Body of pancreas (tissue), 4 donors: ENCODE results near the gene HTR1B. TPM values are rescaled to one million over a fixed set of nuclear protein-coding genes. Genes with fewer than 3 reads are reported as not detected.

Experiments
- ATAC-seq: fragments of 150-250 bp; one replicate; pipeline ENCODE4 v1.9.1; 2016
- DNase-seq, 4 donors: peaks; one replicate each; pipeline ENCODE4 v3.0.0-alpha.2; 2019
- H3K27ac ChIP-seq, 4 donors: fragments of 200-600 bp; sonication (generic); 1 replicate in 3 of 4; 2 replicates in 1 of 4; pipeline versions ENCODE4 v1.5.1 to v1.6.1; 2016 to 2019; ENCODE audit warnings: mild to moderate bottlenecking in 1 of 4, mixed read lengths in 1 of 4, moderate library complexity in 1 of 4
- H3K27me3 ChIP-seq, 2 donors: fragments of 200-600 bp; sonication (generic); one replicate each; pipeline ENCODE4 v1.6.0; 2016; ENCODE audit warnings: mild to moderate bottlenecking in 1 of 2
- H3K36me3 ChIP-seq, 2 donors: fragments of 200-600 bp; sonication (generic); replicated peaks in 1 of 2; 2 replicates each; pipeline ENCODE4 v1.5.1; 2016; ENCODE audit warnings: low read depth in 2 of 2; ENCODE audit not compliant: insufficient read depth in 1 of 2
- H3K4me1 ChIP-seq: fragments of 200-600 bp; sonication (generic); one replicate; pipeline ENCODE4 v1.6.0; 2016
- H3K4me3 ChIP-seq, 2 donors: fragments of 200-600 bp; sonication (generic); 1 replicate in 1 of 2; 2 replicates in 1 of 2; pipeline ENCODE4 v1.5.1; 2016 to 2019
- H3K9me3 ChIP-seq, 3 donors: fragments of 200-600 bp; sonication (generic); 1 replicate in 2 of 3; 2 replicates in 1 of 3; pipeline ENCODE4 v1.5.1; 2016
- CTCF ChIP-seq, 7 experiments: fragments of 450-650 bp in 4 of 7; fragments of 200-600 bp in 3 of 7; sonication (generic) in 3 of 7; IDR thresholded peaks; one replicate each; pipeline ENCODE4 v1.5.1; 2016 to 2019; ENCODE audit warnings: antibody characterized with exemption in 7 of 7
- POLR2A ChIP-seq, 3 donors: fragments of 450-650 bp; IDR thresholded peaks; one replicate each; pipeline ENCODE4 v1.6.1; 2016; ENCODE audit warnings: antibody characterized with exemption in 3 of 3, mild to moderate bottlenecking in 2 of 3
- WGBS, 2 donors: methylation state at CpG; one replicate each; pipeline ENCODE4 v1.1.5; 2017; 5-methylcytosine and 5-hydroxymethylcytosine counted together
- intact Hi-C: fragments of 100-400 bp; cut with DNase I; formaldehyde crosslinking; loops from one replicate; pipeline ENCODE4 v1.15.1; 2023
- total RNA-seq, 2 donors: library from RNA; depleted of rRNA; stranded (reverse); fragments of >200 nt; gene quantifications; one replicate each; pipeline ENCODE4 v1.1.0, GENCODE V29; 2016

The HTR1B gene
- total RNA-seq, 2 donors from 2014 or later = 0.52 TPM; not detected in 1

- no peak overlapping the region for H3K4me3 ChIP-seq
- intact Hi-C loops = no loop called here
- H3K36me3 ChIP-seq = no peaks in the 10 kb centered on the region
- no peak for DNase-seq
- no peaks in the 10 kb centered on the region for H3K27me3 ChIP-seq
- 25 to 35% methylated on average over 1 of the region's 1 CpG for WGBS, 2 donors
- no peak for ATAC-seq
- H3K27ac ChIP-seq = no peak overlapping the region
- no peaks in the 10 kb centered on the region for H3K4me1 ChIP-seq
- H3K9me3 ChIP-seq = no peaks in the 10 kb centered on the region
- no peak for TF ChIP-seq CTCF (IDR thresholded peaks at IDR 0.05)
- TF ChIP-seq POLR2A (IDR thresholded peaks at IDR 0.05) = no peak
Observed at GRCh38 chr6:77487808-77488425, 24.6 kb upstream of the HTR1B start.

GRCh38 chr6:77482981-77483380 is 19.7 kb upstream of the HTR1B start:
- no peak overlapping the region for H3K27ac ChIP-seq
- H3K36me3 ChIP-seq = no peaks in the 10 kb centered on the region
- H3K4me1 ChIP-seq = no peaks in the 10 kb centered on the region
- DNase-seq = no peak
- H3K4me3 ChIP-seq = no peak overlapping the region
- ATAC-seq = no peak
- TF ChIP-seq POLR2A (IDR thresholded peaks at IDR 0.05) (no peak), CTCF (IDR thresholded peaks at IDR 0.05) (no peak)
- intact Hi-C loops = no loop called here
- H3K9me3 ChIP-seq = no peaks in the 10 kb centered on the region
- 23 to 42% methylated on average over 1 of the region's 1 CpG for WGBS, 2 donors
- H3K27me3 ChIP-seq = no peaks in the 10 kb centered on the region

DNA sequence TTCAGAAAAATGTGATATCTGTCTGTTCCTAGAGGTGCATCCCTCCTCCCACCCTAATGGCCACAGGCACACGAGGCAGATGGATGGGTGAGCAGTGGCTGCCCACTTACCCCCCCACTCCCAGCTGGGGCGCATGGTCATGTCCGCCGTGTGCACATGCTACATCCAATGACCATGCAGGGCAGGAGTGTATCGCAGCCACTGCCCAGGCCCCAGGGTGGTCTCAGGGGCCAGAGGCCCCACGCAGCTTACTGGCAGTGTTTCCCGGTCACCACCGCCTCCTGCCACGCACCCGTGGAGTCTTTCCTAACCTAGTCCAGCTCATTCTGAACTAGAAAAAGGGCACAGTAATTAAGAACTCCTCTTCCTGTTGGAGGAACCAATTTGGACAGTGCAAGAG is 11.7 kb upstream of the HTR1B start:
- DNase-seq (no peak), ATAC-seq (no peak)
- TF ChIP-seq POLR2A (IDR thresholded peaks at IDR 0.05) (no peak), CTCF (IDR thresholded peaks at IDR 0.05) (no peak)
- no peak overlapping the region for H3K4me3 ChIP-seq
- WGBS, 2 donors = 88 to 93% methylated on average over 7 to 10 of the region's 10 CpGs
- H3K9me3 ChIP-seq = no peaks in the 10 kb centered on the region
- no peaks in the 10 kb centered on the region for H3K27me3 ChIP-seq
- no peaks in the 10 kb centered on the region for H3K36me3 ChIP-seq
- H3K4me1 ChIP-seq = no peaks in the 10 kb centered on the region
- no peak overlapping the region for H3K27ac ChIP-seq
- intact Hi-C loops = no loop called here

- Histone ChIP-seq H3K36me3 (no peaks in the 10 kb centered on the region), H3K27me3 (no peaks in the 10 kb centered on the region), H3K4me1 (no peaks in the 10 kb centered on the region), H3K9me3 (no peaks in the 10 kb centered on the region), H3K4me3 (no peak overlapping the region), H3K27ac (no peak overlapping the region)
- ATAC-seq (no peak), DNase-seq (no peak)
- TF ChIP-seq CTCF (IDR thresholded peaks at IDR 0.05) = no peak
- no peak for TF ChIP-seq POLR2A (IDR thresholded peaks at IDR 0.05)
- intact Hi-C loops = no loop called here
- WGBS, 2 donors = 69 to 76% methylated on average over 7 of the region's 7 CpGs
Observed at GRCh38 chr6:77474286-77474956, 11.1 kb upstream of the HTR1B start.

GRCh38 chr6:77470983-77471382 is 7.7 kb upstream of the HTR1B start:
- 70 to 73% methylated on average over 1 of the region's 1 CpG for WGBS, 2 donors
- TF ChIP-seq CTCF (IDR thresholded peaks at IDR 0.05) (no peak), POLR2A (IDR thresholded peaks at IDR 0.05) (no peak)
- peaks cover 4% of the 10 kb centered on the region for H3K4me1 ChIP-seq
- ATAC-seq (no peak), DNase-seq (no peak)
- no peak overlapping the region for H3K4me3 ChIP-seq
- H3K27me3 ChIP-seq = no peaks in the 10 kb centered on the region
- intact Hi-C loops = no loop called here
- H3K9me3 ChIP-seq = no peaks in the 10 kb centered on the region
- no peaks in the 10 kb centered on the region for H3K36me3 ChIP-seq
- no peak overlapping the region for H3K27ac ChIP-seq
